HG02885 (cell line): ENCODE data around the gene NTHL1.

Source experiments
- ATAC-seq: cut with Tn5 transposase; IDR thresholded peaks from one replicate; pipeline ENCODE4 v1.9.1; 2021; ENCODE audit warnings: mild to moderate bottlenecking; ENCODE audit not compliant: unreplicated experiment, poor library complexity

NTHL1 gene

DNA sequence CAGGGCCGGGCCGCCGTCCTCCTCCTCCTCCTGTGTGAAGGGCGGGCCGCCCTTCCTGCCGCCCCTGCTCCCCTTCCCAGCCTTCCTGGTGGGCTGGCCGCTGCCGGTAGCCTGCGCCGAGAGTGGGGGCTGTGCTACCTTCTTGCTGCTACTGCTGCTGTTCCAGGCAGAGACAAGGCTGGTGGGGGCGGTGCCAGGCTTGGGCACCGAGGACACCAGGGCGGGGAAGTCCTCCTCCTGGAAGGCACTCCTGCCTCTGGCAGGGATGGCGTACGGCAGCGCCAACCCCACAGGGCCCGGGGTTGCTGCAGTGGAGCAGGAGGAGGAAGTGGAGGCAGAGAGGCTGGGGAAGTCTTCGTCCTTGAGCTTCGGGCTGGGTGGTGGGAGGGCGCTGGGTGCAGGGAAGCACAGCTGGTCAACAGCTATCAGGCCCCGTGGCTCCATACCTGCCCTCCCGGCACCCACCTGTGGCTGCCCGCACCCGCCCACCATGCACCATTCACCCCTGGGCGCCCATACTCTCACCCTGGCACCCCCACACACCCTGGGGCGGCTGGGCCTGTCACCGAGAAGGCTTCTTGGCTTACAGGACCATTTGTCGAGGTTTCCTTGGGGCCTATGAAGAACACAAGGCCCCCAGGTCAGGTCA is 47.6 kb downstream of the NTHL1 start:
- no peak for ATAC-seq

- ATAC-seq, result no peak
Measured at GRCh38 chr16:1998852-1999801, 48.5 kb downstream of the NTHL1 start.

DNA sequence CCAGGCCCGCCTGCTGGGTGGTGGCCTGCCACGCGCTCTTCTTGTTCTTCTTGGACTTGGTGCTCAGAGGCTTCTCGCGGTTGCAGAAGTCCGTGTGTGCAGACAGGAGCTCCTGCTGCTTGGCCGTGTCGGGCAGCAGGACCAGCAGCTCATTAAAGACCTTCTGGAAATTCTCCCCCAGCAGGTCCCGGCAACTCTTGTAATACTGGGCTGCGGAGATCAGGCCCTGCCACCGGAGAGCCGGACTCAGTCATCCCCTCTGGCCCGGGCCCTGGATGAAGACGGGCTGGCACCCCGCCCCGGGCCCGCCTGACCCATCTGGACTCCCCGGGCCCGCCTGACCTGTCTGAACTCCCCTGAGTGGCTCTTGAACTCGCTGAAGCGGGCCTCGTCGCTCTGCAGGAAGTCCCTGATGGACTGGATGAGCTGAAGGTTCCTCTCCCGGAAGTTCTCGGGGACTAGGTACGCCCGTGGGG is 49.2 kb downstream of the NTHL1 start:
- no peak for ATAC-seq

DNA sequence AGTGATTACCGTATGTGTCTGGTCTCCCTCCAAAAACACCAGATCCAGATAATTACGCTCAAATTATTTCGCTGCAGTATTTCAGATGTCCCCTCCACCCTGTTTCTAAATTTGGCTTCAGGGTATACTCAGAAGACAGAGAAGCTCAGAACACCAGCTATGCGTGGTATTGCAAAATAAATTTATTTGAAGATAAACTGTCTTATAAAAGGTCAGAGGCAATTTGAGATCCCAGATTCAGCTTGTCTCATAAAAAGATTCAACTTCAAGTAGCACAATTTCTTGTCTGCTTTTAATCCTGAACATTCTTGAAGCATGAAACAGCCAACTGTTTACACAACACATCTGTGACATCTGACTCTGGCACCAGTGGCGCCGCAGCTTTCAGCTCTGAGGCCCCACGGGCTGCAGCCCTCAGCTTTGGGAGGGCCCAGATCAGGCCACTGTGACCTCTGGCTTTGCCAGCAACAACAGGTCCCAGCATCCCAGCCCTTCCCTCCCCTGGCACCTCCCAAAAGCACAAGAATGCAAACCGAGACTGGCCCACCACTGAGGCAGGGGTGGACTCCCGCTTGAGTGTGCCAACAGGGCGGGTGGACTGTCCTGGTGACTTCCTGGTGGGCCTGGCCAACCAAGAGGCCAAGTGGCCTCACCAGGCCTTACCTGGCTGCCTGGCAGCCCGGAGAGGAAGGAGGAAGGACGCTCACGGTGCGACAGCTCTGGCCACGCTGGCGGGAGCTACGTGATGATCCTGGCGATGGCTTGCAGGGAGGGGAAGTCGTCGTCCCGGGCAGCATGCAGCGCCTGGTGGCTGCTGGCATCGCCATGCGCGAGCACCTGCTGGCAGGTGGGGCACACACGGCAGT is 49.9 kb downstream of the NTHL1 start:
- no peak for ATAC-seq

DNA sequence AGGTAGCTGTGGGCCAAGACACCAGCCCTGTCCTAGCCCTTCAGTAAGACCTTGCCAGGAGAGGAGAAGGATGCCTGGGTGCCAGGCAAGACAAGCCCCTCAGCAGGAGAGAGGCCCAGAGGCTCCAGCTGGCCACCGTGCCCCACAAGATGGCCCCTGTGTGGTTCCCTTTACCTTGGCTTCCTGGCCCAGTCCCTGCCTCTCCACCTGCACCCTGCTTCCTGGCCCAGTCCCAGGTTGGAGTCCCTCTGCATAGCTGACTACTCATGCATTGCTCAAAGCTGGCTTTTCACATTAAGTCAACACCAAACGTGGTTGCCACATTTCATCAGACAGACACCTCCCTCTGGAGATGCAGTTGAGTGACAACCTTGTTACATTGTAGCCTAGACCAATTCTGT is 53.9 kb downstream of the NTHL1 start:
- no peak for ATAC-seq

GRCh38 chr16:1992704-1993317 is 54.8 kb downstream of the NTHL1 start:
- no peak for ATAC-seq

GRCh38 chr16:1991948-1992703 is 55.5 kb downstream of the NTHL1 start:
- ATAC-seq, result peak; percentile 59

DNA sequence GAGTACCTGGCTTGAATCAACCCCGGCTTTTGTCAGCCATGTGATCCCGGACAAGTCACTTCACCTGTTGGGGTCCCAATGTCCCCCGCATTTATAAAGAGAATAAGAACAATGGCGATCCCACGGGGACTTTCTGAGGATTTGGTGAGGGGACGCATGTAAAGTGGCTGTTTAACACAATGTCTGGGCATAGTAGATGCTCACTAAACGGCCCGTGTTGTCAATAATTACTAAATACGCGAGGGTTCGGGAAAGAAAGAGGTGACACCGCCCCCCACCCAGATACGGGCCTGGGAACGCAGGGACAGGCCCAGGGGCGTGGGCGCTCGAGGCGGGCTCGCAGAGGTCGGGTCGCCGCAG is 56.1 kb downstream of the NTHL1 start:
- no peak for ATAC-seq

DNA sequence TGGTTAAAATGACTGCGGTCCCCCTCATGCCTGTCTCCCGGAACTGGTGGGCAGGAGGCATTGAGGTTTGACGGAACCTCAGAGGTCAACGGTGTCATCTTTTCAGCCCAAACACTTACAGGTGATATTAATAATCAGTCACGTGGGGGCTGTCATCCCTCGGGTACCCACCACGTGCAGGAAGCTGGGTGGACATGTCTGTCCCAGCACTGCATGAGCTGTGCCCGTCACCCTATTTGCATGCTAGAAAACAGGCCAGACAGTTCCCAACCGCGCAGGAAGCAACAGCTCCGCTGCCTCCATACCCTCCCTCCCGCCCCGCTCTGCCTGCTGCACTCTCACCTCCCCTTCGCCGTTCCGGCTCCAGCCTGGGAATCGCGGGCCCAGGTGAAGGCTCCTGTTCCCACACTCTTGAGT is 56.5 kb downstream of the NTHL1 start:
- ATAC-seq, result no peak

DNA sequence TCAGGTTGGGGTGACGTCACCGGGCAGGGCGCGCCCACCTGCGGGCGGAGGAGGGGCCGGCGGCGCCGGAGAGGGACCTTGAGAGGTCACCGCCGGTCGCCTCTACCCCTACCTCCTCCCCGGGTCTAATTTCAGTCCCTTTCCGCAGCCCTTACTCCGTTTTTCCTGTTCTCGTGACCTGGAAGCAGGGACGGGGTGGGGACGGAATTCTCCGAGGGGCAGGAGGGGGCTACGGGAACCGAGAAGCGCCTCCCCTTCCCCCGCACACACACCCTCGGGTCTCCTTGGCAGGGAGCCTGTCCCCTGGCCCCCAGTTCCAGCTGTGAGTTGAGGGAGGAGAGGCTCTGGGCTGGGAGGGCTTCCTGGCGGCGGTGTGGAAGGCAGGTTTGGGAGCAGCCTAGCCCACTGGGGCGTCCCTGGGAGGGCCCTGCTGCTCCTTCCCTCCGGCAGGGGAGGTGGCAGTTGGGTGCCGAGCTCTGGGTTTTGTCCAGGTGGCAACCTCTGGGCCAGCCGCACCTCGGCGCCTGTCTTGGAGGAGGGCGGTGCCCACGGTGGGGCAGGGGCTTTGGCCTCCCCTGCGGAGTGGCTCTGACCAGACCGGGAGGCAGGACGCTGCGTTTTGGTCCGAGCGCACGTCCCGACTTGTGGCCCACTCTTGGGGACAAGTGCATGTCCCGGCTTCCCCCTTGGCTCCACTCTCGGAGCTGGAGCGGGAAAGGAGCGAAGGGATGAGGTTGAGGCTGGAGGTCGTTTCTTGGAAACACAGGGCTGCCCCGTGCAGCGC is 57.1 kb downstream of the NTHL1 start:
- ATAC-seq, result no peak

GRCh38 chr16:1990101-1990350 is 57.6 kb downstream of the NTHL1 start:
- no peak for ATAC-seq
